GM20000 (cell line): Measurements from ENCODE around the gene GABRG3.

Experiments used
- DNase-seq: peaks from one replicate; pipeline ENCODE4 v3.0.0; 2012; ENCODE audit warnings: low spot score
- TF ChIP-seq, protein P1 (sequence below): IDR thresholded peaks from 2 replicates; pipeline ENCODE4 v1.5.1; 2012; ENCODE audit warnings: mild to moderate bottlenecking, control low read depth; ENCODE audit errors: extremely low read depth, missing control alignments

The GABRG3 gene

DNA sequence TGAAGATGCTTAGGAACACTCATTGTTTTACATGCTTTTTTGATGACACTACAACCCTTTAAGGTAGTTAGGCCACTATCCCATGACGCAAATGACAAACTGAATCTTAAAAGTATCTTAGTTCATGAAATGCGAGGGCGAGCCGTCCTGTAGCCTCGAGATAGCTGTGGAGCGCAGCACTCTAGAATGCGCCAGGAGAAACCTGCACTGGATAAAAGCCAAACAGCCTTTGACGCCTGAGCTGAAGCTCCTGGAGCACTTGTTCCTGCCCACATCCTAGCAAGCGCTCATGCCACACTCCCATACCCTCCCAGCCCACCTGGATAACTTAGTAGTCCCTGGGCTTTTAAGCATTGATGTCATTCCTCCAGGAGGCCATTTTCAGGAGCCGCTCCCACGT lies 516.9 kb downstream of the GABRG3 start:
- DNase-seq = no peak
- TF ChIP-seq, protein P1, sequence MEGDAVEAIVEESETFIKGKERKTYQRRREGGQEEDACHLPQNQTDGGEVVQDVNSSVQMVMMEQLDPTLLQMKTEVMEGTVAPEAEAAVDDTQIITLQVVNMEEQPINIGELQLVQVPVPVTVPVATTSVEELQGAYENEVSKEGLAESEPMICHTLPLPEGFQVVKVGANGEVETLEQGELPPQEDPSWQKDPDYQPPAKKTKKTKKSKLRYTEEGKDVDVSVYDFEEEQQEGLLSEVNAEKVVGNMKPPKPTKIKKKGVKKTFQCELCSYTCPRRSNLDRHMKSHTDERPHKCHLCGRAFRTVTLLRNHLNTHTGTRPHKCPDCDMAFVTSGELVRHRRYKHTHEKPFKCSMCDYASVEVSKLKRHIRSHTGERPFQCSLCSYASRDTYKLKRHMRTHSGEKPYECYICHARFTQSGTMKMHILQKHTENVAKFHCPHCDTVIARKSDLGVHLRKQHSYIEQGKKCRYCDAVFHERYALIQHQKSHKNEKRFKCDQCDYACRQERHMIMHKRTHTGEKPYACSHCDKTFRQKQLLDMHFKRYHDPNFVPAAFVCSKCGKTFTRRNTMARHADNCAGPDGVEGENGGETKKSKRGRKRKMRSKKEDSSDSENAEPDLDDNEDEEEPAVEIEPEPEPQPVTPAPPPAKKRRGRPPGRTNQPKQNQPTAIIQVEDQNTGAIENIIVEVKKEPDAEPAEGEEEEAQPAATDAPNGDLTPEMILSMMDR = no peak

DNA sequence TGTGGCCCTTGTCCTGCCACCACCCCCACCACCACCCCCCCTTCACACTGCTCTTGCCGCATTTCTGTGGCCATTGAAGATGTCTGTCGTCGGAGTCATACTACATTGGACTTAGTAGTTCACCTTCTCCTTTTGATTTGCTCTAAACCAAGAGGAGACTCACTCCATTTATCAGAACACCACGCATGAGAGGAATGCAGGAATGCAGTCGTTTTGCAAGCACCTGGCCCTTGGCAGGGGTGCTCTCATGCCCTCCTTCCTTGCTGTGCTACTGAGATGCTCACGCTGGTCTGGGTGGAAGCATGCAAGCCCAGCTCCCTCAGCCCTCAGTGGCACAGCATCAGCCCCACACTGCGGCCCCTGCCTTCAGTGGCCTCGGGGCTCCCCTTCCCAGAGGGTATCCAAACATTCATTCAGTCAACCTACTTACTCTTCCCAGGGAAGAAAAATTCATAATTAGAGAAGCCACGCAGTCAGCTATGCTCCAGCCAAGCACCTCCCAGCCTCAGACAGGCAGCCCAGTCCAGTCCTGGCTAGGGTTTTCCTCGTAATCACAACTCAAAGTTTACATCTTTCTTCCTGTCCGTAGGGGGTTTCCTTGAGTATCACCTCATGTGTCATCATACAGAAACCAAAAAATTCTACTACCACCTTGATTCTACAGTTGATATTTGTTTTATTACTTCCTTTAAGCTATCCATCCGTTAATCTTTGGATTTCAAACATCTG lies 520.0 kb downstream of the GABRG3 start:
- TF ChIP-seq, protein P1 = no peak
- no peak for DNase-seq

DNA sequence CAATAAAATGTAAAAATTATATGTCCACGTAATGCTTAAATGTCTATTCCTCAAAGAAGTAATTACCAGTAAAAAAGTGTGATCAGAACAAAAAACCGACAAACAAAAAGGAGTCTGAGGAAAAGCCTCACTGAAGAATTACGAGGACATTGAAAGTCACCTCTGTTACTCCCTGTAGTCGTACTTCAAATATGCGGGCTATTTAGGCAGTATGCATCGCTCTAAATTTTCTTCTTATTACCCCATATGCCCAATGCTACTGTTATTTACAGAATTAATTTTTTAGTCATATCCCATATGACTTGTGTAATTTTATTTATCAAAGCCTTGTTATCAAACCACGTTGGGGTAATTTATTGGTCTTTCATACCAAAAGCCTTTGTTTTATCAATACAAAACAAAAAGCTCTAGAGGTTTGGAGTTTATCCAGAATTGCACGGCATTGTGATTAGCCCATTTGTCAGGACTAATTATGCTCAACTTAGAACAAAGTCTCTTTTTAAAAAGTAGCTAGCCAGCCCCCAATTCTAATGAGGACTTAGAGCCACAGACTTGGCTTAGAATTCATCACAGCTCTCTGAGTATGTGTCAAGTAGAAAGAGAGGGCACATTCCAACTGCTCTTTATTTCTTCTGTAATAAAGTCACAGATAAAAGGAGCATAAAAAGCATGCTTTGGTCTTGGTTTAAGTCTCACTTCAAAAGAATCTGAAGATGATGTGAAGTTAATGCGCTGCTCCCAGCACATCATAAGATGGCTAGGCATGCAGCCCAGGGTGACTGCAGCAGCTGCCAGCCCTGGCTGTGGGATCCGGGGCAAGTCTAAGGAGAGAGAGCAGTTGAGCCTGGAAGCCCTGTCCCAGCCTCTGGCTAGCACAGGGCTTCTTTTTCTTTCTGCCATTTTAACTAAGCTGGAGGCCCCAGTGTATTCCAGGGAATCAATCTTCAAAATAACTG lies 521.0 kb downstream of the GABRG3 start:
- TF ChIP-seq, protein P1 = no peak
- DNase-seq = no peak

DNA sequence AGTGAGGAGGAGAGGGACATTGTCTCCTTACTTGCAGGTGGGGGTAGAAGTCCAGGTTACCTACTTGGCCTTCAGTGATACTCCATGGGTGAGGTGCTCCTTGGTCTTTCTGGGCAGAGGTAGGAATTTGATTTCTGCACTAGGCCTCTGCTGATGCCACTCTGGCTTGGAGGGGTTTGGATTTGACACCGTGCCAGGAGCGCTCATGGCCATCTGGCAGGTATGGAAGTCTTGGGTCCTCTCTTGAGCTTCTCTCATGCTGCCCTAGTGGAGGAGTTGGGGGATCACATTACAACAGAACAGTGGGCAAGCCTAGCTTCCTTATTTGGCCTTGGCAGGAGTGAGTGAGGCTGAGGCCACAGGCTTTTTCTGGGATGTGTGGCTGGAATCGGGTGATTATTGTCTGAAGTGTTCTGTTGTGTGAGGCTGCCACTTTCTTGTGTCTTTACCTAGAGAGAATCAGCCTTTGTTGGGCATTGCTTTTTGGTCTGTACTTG lies 525.0 kb downstream of the GABRG3 start:
- TF ChIP-seq, protein P1 = no peak
- no peak for DNase-seq

DNA sequence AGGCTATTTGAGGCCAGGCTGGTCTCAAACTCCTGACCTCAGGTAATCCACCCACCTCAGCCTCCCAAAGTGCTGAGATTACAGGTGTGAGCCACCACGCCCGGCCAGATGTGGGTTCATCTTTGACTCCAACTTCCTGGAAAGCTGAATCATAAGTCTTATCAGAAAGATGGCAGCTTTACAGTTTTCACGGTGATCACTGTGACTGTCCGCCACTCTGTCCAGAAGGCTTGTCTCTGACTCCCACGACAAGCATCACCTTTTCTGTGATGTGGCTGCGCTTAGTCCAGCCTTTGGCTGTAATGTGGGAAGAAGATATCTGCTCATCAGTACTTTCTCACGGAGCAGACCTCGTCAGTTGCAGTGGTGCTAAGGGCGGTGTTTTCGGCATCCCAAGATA lies 527.7 kb downstream of the GABRG3 start:
- TF ChIP-seq, protein P1 = no peak
- no peak for DNase-seq

DNA sequence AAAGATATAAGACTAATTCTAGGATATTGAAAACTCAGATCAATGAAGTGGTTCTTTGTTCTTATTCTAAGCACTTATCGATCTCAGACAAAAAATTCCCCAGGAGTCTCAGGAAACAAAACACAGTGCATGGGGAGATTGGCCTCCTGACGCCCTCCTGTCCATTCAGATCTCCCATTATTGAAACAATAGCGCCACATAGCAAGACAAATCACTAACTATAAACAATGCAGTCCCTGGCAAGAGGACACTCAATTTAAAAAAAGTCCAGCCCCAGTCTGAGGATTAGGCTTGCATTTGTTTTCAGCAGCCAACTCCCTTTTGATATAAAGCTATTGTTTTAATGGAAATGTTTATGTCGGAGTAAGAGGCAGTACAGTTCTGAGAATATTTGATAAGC lies 528.2 kb downstream of the GABRG3 start:
- no peak for DNase-seq
- TF ChIP-seq, protein P1 = no peak

DNA sequence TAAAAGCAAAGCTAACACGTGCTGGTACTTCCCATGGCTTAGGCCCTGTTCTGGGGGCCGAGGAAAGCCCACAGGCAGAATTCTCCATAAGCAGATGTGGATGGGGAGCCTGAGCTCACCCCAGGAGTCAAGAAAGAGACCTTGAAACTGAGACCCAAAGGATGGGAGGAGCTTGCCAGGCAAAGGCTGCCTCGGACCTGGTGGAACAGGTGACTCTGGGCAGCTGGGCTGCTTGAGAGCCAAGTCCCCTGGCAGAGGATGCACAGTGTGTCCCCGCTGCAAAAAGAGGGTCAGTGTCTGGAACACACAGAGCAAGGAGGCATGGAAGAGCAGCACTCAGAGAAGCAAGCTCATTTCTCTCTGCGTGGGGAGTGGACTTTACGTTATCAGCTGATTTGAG lies 528.7 kb downstream of the GABRG3 start:
- TF ChIP-seq, protein P1 = no peak
- no peak for DNase-seq
